Measurements from ENCODE around the gene TNFRSF4.

DNA sequence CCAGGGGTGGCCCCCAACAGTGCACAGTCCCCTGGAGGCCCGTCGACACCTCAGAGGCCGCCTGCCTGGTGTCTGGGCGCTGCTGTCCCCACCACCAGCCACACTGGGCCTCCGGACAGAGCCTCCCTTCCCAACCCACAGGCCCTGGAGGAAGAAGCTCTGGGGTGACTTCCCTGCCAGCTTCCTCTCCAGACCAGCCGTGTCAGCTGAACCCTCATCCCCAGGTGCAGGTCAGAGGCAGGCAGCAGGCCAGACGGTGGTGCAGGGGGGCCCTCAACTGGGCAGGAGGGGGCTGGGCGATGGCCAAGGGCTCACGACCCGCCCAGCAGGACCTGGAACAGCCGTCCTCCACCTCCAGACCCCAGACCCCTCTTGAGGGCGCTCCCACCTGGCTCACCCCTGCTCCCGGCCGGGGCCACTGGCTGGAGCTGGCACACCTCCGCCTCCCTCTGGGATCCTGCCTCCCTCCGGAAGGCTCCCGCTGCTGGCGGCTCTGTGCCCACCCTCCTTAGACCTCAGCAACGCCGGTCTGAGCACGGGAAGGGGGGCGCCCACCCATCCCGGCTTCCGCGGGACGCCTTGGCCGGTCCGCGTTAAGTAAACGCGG is 8.1 kb downstream of the TNFRSF4 start:
- TF ChIP-seq, protein P1, sequence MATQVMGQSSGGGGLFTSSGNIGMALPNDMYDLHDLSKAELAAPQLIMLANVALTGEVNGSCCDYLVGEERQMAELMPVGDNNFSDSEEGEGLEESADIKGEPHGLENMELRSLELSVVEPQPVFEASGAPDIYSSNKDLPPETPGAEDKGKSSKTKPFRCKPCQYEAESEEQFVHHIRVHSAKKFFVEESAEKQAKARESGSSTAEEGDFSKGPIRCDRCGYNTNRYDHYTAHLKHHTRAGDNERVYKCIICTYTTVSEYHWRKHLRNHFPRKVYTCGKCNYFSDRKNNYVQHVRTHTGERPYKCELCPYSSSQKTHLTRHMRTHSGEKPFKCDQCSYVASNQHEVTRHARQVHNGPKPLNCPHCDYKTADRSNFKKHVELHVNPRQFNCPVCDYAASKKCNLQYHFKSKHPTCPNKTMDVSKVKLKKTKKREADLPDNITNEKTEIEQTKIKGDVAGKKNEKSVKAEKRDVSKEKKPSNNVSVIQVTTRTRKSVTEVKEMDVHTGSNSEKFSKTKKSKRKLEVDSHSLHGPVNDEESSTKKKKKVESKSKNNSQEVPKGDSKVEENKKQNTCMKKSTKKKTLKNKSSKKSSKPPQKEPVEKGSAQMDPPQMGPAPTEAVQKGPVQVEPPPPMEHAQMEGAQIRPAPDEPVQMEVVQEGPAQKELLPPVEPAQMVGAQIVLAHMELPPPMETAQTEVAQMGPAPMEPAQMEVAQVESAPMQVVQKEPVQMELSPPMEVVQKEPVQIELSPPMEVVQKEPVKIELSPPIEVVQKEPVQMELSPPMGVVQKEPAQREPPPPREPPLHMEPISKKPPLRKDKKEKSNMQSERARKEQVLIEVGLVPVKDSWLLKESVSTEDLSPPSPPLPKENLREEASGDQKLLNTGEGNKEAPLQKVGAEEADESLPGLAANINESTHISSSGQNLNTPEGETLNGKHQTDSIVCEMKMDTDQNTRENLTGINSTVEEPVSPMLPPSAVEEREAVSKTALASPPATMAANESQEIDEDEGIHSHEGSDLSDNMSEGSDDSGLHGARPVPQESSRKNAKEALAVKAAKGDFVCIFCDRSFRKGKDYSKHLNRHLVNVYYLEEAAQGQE (IDR thresholded peaks at IDR 0.05; ENCODE audit: insufficient replicate concordance, low read depth) = no peak
- TF ChIP-seq, protein P2, sequence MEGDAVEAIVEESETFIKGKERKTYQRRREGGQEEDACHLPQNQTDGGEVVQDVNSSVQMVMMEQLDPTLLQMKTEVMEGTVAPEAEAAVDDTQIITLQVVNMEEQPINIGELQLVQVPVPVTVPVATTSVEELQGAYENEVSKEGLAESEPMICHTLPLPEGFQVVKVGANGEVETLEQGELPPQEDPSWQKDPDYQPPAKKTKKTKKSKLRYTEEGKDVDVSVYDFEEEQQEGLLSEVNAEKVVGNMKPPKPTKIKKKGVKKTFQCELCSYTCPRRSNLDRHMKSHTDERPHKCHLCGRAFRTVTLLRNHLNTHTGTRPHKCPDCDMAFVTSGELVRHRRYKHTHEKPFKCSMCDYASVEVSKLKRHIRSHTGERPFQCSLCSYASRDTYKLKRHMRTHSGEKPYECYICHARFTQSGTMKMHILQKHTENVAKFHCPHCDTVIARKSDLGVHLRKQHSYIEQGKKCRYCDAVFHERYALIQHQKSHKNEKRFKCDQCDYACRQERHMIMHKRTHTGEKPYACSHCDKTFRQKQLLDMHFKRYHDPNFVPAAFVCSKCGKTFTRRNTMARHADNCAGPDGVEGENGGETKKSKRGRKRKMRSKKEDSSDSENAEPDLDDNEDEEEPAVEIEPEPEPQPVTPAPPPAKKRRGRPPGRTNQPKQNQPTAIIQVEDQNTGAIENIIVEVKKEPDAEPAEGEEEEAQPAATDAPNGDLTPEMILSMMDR (IDR thresholded peaks at IDR 0.05; ENCODE audit: insufficient read depth, low read length) = no peak
- TF ChIP-seq GABPA (IDR thresholded peaks at IDR 0.05; ENCODE audit: low read depth) (no peak), SPI1 (IDR thresholded peaks at IDR 0.05; ENCODE audit: borderline replicate concordance, low read depth) (peak; percentile 26; the same call in 1 of the 2 replicates)

Measured in HL-60 (cell line).